WTC11 (cell line): Measurements from ENCODE around the gene PITX1. TPM values are rescaled to one million over a fixed set of nuclear protein-coding genes. Genes with fewer than 3 reads are reported as not detected.

Experiments used
- ATAC-seq: fragments of 200-7000 bp; cut with Tn5 transposase; 2 replicates; pipeline ENCODE4 v1.10.0; 2021; ENCODE audit warnings: mild to moderate bottlenecking, moderate library complexity
- CTCF ChIA-PET: fragments of 300-600 bp; sonication (Branson Sonifier 250); formaldehyde crosslinking; loops from one replicate; lab custom pipeline; 2021; ENCODE audit warnings: antibody characterized with exemption; lab: Charles Lee
- POLR2A ChIA-PET: fragments of 350-600 bp; sonication (Branson Sonifier 250); formaldehyde crosslinking; loops from one replicate; lab custom pipeline; 2021; ENCODE audit warnings: antibody characterized with exemption; lab: Charles Lee
- DNase-seq: peaks from one replicate; pipeline ENCODE4 v3.0.0; 2021; ENCODE audit warnings: low spot score
- H3K27ac Mint-ChIP-seq: 2 replicates; pipeline ENCODE4 v1.8.0; 2021; ENCODE audit warnings: mixed read lengths
- H3K27me3 Mint-ChIP-seq: 2 replicates; pipeline ENCODE4 v1.8.0; 2021; ENCODE audit warnings: low read depth, mild to moderate bottlenecking, moderate library complexity, mixed read lengths
- H3K36me3 Mint-ChIP-seq: 2 replicates; pipeline ENCODE4 v1.8.0; 2021; ENCODE audit warnings: mixed read lengths
- H3K4me1 Mint-ChIP-seq: 2 replicates; pipeline ENCODE4 v1.8.0; 2022; ENCODE audit warnings: mixed read lengths
- H3K4me3 Mint-ChIP-seq: 2 replicates; pipeline ENCODE4 v1.8.0; 2021; ENCODE audit warnings: mild to moderate bottlenecking, moderate library complexity, mixed read lengths
- H3K9me3 Mint-ChIP-seq: 2 replicates; pipeline ENCODE4 v1.8.0; 2021; ENCODE audit warnings: mixed read lengths
- CREB1 ChIP-seq: sonication (generic); formaldehyde crosslinking; IDR thresholded peaks from 2 replicates; pipeline ENCODE4 v1.8.0; 2023; ENCODE audit warnings: mild to moderate bottlenecking, missing genetic modification reagents
- ELF4 ChIP-seq: sonication (generic); formaldehyde crosslinking; IDR thresholded peaks from 2 replicates; pipeline ENCODE4 v1.8.1; 2022; ENCODE audit warnings: low read depth, mild to moderate bottlenecking, moderate library complexity, missing genetic modification reagents
- EMX1 ChIP-seq: fragments of 250-450 bp; sonication (Bioruptor Pico); IDR thresholded peaks from 2 replicates; pipeline ENCODE4 v1.8.0; 2021; ENCODE audit warnings: mild to moderate bottlenecking
- ETV6 ChIP-seq: sonication (generic); formaldehyde crosslinking; IDR thresholded peaks from 2 replicates; pipeline ENCODE4 v1.8.1; 2022; ENCODE audit warnings: mild to moderate bottlenecking, missing genetic modification reagents
- FOXJ3 ChIP-seq: sonication (generic); formaldehyde crosslinking; IDR thresholded peaks from 2 replicates; pipeline ENCODE4 v1.9.0; 2021; ENCODE audit warnings: missing genetic modification reagents, mild to moderate bottlenecking, borderline replicate concordance
- FOXK1 ChIP-seq: sonication (generic); formaldehyde crosslinking; IDR thresholded peaks from 2 replicates; pipeline ENCODE4 v1.8.0; 2022; ENCODE audit warnings: mild to moderate bottlenecking, moderate library complexity, missing genetic modification reagents
- NFATC4 ChIP-seq: fragments of 250-450 bp; sonication (Bioruptor Pico); IDR thresholded peaks from 2 replicates; pipeline ENCODE4 v1.9.0; 2021; ENCODE audit warnings: mild to moderate bottlenecking
- PRRX2 ChIP-seq: fragments of 250-450 bp; sonication (Bioruptor Pico); IDR thresholded peaks from 2 replicates; pipeline ENCODE4 v1.8.0; 2021; ENCODE audit warnings: mild to moderate bottlenecking
- RORB ChIP-seq: fragments of 250-450 bp; sonication (Bioruptor Pico); IDR thresholded peaks from 2 replicates; pipeline ENCODE4 v1.9.0; 2021; ENCODE audit warnings: mild to moderate bottlenecking
- ZNF138 ChIP-seq: sonication (generic); formaldehyde crosslinking; conservative IDR thresholded peaks from 2 replicates; pipeline ENCODE4 v1.8.1; 2022; ENCODE audit warnings: mild to moderate bottlenecking, moderate library complexity, missing genetic modification reagents
- ZNF232 ChIP-seq: sonication (generic); formaldehyde crosslinking; IDR thresholded peaks from 2 replicates; pipeline ENCODE4 v1.8.0; 2022; ENCODE audit warnings: mild to moderate bottlenecking, missing genetic modification reagents
- total RNA-seq: library from RNA; stranded (reverse); gene quantifications from 3 replicates; pipeline ENCODE4 v1.2.3, GENCODE V29; 2021
- TF ChIP-seq, protein P1 (sequence below): sonication (generic); formaldehyde crosslinking; IDR thresholded peaks from 2 replicates; pipeline ENCODE4 v1.8.0; 2022; ENCODE audit warnings: missing genetic modification reagents
- TF ChIP-seq, protein P2 (sequence below): sonication (generic); formaldehyde crosslinking; conservative IDR thresholded peaks from 2 replicates; pipeline ENCODE4 v1.8.1; 2022; ENCODE audit warnings: mild to moderate bottlenecking, missing genetic modification reagents
- TF ChIP-seq, protein P3 (sequence below): fragments of 250-450 bp; sonication (Bioruptor Pico); IDR thresholded peaks from 2 replicates; pipeline ENCODE4 v1.9.0; 2021; ENCODE audit warnings: mild to moderate bottlenecking, borderline replicate concordance
- TF ChIP-seq, protein P4 (sequence below): sonication (generic); formaldehyde crosslinking; IDR thresholded peaks from 2 replicates; pipeline ENCODE4 v1.8.0; 2023; ENCODE audit warnings: missing genetic modification reagents, mild to moderate bottlenecking, borderline replicate concordance
- TF ChIP-seq, protein P5 (sequence below): fragments of 250-450 bp; sonication (Bioruptor Pico); IDR thresholded peaks from 2 replicates; pipeline ENCODE4 v1.8.0; 2021; ENCODE audit warnings: mild to moderate bottlenecking

PITX1 gene
- total RNA-seq, 1 experiment from 2014 or later, result 0.13 TPM

DNA sequence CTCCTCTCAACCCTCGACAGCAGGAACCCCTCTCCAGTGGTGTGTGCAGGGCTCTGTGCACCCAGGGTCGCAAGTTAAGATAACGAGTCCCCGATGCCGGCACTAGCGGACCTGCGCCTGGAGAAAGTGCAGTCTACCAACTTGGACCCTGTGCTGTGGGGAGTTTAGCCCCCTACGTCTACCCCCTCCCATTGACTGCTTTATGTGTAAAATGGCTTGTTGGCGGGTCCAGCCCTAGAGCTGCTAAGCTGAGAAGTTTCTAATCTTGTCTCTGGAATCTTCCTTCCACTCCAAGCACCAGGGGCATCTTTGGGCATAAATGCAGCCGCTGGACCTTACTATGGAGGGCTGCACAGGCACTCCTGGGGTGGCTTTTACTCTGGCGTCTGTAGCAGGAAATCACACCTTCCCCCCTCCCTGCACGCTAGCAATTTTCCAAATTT is 7.1 kb upstream of the PITX1 start (continued):
- TF ChIP-seq RORB (CRISPR knock-in tag) (no peak), ZNF138 (CRISPR knock-in tag) (no peak), EMX1 (CRISPR knock-in tag) (no peak)
- TF ChIP-seq, protein P1, sequence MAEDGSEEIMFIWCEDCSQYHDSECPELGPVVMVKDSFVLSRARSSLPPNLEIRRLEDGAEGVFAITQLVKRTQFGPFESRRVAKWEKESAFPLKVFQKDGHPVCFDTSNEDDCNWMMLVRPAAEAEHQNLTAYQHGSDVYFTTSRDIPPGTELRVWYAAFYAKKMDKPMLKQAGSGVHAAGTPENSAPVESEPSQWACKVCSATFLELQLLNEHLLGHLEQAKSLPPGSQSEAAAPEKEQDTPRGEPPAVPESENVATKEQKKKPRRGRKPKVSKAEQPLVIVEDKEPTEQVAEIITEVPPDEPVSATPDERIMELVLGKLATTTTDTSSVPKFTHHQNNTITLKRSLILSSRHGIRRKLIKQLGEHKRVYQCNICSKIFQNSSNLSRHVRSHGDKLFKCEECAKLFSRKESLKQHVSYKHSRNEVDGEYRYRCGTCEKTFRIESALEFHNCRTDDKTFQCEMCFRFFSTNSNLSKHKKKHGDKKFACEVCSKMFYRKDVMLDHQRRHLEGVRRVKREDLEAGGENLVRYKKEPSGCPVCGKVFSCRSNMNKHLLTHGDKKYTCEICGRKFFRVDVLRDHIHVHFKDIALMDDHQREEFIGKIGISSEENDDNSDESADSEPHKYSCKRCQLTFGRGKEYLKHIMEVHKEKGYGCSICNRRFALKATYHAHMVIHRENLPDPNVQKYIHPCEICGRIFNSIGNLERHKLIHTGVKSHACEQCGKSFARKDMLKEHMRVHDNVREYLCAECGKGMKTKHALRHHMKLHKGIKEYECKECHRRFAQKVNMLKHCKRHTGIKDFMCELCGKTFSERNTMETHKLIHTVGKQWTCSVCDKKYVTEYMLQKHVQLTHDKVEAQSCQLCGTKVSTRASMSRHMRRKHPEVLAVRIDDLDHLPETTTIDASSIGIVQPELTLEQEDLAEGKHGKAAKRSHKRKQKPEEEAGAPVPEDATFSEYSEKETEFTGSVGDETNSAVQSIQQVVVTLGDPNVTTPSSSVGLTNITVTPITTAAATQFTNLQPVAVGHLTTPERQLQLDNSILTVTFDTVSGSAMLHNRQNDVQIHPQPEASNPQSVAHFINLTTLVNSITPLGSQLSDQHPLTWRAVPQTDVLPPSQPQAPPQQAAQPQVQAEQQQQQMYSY (CRISPR knock-in tag), result no peak
- TF ChIP-seq, protein P2, sequence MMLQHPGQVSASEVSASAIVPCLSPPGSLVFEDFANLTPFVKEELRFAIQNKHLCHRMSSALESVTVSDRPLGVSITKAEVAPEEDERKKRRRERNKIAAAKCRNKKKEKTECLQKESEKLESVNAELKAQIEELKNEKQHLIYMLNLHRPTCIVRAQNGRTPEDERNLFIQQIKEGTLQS, result no peak

DNA sequence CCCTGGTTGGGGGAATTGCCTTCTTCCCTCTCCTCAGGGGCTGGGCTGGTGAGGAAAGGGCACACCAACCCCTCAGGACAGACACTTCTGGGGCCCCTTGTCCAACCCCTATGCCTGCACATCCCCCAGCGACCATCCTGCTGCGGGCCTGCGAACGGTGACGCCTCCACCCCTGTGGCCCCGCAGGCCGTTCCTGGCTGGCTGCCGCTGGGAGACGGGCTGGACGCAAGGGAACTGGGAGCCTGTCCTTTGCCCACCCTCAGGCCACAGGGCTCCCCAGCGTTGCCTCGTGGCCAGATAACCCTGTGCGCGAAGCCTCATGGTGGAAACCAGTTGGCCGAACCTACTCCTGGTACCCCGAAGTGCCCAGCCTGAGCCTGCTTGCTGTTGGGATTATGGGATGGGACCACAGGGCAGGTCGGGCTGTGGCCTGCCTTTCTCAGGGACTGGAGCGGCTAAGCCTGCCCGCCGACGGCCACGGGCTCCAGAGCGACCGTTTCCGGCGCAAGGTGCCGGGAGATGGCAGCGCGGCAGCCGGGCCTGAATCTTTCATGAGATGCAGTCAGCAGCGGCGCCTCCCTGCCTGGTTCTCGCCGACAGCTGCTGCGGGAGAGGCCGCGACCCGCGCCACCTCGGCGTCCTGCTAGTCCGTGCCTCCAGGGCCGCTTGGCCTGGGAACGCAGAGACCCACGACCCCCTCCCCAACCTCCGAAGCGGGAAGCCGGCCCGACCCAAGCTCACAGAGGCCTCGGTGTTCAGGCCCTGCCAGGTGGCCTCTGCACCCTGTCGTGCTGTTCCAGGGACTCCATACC is 6.5 kb upstream of the PITX1 start:
- CTCF ChIA-PET, result interaction anchor here (1.0 to 1.8 kb wide), 3 partner anchors 134 to 151 kb away, joined by 3 to 6 read pairs (median 5); no protein-coding TSS in a partner anchor
- peak; percentile 19 for ATAC-seq
- Mint-ChIP-seq H3K27ac (no peak overlapping the region), H3K9me3 (no peaks in the 10 kb centered on the region), H3K36me3 (no peaks in the 10 kb centered on the region), H3K27me3 (peaks cover 98% of the 10 kb centered on the region), H3K4me1 (peaks cover 21% of the 10 kb centered on the region), H3K4me3 (peak overlapping the region; percentile 64)
- DNase-seq, result peak; percentile 64
- POLR2A ChIA-PET, result interaction anchor here (0.7 kb wide), 1 partner anchor 9 kb away, joined by 4 read pairs; no protein-coding TSS in a partner anchor
- TF ChIP-seq, protein P3, sequence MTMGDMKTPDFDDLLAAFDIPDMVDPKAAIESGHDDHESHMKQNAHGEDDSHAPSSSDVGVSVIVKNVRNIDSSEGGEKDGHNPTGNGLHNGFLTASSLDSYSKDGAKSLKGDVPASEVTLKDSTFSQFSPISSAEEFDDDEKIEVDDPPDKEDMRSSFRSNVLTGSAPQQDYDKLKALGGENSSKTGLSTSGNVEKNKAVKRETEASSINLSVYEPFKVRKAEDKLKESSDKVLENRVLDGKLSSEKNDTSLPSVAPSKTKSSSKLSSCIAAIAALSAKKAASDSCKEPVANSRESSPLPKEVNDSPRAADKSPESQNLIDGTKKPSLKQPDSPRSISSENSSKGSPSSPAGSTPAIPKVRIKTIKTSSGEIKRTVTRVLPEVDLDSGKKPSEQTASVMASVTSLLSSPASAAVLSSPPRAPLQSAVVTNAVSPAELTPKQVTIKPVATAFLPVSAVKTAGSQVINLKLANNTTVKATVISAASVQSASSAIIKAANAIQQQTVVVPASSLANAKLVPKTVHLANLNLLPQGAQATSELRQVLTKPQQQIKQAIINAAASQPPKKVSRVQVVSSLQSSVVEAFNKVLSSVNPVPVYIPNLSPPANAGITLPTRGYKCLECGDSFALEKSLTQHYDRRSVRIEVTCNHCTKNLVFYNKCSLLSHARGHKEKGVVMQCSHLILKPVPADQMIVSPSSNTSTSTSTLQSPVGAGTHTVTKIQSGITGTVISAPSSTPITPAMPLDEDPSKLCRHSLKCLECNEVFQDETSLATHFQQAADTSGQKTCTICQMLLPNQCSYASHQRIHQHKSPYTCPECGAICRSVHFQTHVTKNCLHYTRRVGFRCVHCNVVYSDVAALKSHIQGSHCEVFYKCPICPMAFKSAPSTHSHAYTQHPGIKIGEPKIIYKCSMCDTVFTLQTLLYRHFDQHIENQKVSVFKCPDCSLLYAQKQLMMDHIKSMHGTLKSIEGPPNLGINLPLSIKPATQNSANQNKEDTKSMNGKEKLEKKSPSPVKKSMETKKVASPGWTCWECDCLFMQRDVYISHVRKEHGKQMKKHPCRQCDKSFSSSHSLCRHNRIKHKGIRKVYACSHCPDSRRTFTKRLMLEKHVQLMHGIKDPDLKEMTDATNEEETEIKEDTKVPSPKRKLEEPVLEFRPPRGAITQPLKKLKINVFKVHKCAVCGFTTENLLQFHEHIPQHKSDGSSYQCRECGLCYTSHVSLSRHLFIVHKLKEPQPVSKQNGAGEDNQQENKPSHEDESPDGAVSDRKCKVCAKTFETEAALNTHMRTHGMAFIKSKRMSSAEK (CRISPR knock-in tag), result no peak
- TF ChIP-seq FOXK1 (CRISPR knock-in tag), result no peak
- TF ChIP-seq, protein P4, sequence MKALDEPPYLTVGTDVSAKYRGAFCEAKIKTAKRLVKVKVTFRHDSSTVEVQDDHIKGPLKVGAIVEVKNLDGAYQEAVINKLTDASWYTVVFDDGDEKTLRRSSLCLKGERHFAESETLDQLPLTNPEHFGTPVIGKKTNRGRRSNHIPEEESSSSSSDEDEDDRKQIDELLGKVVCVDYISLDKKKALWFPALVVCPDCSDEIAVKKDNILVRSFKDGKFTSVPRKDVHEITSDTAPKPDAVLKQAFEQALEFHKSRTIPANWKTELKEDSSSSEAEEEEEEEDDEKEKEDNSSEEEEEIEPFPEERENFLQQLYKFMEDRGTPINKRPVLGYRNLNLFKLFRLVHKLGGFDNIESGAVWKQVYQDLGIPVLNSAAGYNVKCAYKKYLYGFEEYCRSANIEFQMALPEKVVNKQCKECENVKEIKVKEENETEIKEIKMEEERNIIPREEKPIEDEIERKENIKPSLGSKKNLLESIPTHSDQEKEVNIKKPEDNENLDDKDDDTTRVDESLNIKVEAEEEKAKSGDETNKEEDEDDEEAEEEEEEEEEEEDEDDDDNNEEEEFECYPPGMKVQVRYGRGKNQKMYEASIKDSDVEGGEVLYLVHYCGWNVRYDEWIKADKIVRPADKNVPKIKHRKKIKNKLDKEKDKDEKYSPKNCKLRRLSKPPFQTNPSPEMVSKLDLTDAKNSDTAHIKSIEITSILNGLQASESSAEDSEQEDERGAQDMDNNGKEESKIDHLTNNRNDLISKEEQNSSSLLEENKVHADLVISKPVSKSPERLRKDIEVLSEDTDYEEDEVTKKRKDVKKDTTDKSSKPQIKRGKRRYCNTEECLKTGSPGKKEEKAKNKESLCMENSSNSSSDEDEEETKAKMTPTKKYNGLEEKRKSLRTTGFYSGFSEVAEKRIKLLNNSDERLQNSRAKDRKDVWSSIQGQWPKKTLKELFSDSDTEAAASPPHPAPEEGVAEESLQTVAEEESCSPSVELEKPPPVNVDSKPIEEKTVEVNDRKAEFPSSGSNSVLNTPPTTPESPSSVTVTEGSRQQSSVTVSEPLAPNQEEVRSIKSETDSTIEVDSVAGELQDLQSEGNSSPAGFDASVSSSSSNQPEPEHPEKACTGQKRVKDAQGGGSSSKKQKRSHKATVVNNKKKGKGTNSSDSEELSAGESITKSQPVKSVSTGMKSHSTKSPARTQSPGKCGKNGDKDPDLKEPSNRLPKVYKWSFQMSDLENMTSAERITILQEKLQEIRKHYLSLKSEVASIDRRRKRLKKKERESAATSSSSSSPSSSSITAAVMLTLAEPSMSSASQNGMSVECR (CRISPR knock-in tag), result no peak
- TF ChIP-seq CREB1 (CRISPR knock-in tag), result no peak
- TF ChIP-seq ZNF232 (CRISPR knock-in tag), result no peak
- TF ChIP-seq PRRX2 (CRISPR knock-in tag), result no peak
- no peak for TF ChIP-seq ELF4
- no peak for TF ChIP-seq FOXJ3
- TF ChIP-seq, protein P5, sequence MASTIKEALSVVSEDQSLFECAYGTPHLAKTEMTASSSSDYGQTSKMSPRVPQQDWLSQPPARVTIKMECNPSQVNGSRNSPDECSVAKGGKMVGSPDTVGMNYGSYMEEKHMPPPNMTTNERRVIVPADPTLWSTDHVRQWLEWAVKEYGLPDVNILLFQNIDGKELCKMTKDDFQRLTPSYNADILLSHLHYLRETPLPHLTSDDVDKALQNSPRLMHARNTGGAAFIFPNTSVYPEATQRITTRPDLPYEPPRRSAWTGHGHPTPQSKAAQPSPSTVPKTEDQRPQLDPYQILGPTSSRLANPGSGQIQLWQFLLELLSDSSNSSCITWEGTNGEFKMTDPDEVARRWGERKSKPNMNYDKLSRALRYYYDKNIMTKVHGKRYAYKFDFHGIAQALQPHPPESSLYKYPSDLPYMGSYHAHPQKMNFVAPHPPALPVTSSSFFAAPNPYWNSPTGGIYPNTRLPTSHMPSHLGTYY (CRISPR knock-in tag), result no peak
- TF ChIP-seq, protein P1 (CRISPR knock-in tag), result peak; percentile 83
- TF ChIP-seq NFATC4 (CRISPR knock-in tag), result no peak
- no peak for TF ChIP-seq ETV6 (CRISPR knock-in tag)
